HG02571 (cell line): Measurements from ENCODE around the gene CCM2.
A peak's percentile ranks its signal among the peaks of the same experiment; 100 is the strongest.
"Not testable (repeated sequence)": the region's sequence is repeated elsewhere in the genome, so short reads cannot be mapped to it uniquely, and the experiment has no call there.

Source experiments
- ATAC-seq: cut with Tn5 transposase; IDR thresholded peaks from one replicate; pipeline ENCODE4 v1.9.1; 2021; ENCODE audit warnings: mild to moderate bottlenecking, moderate library complexity; ENCODE audit not compliant: unreplicated experiment

Gene CCM2

DNA sequence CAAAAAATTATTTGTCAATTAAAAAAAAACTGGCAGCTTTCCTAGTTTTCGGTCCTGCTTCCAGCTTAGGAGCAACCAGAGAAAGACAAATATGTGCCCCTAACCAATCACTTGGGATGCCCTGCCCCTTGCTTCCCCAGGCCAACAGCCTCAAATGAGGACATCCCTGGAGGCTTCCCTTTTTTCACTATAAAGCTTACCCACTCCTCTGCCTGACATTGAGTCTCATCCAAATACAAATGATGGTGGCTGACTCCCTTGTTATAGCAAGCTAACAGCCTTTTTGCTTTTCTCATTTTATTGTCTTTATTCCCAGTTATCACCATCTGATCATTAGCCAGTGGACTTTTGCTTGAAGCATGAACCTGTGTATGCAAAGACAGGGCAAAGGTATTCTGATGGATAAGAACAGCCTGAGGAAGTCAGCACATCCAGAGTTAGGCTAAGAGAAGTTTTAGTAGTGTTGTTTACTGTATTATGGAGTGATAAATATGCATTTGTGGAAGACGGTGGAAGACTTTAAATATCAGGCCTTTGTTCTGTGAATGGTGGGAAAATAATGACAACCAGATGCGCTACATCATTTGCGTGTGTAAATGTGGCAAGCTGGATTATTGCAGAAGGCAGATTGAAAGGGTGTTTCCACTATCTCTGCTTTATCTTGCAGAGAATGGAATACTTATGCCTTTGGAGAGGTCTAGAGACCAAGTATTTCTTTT lies 1.7 kb upstream of the CCM2 start:
- no peak for ATAC-seq

GRCh38 chr7:44999245-45000092 lies 532 bp upstream of the CCM2 start:
- ATAC-seq = peak; percentile 61

- ATAC-seq = peak; percentile 34
Observed at GRCh38 chr7:45001138-45001694, 1.2 kb downstream of the CCM2 start.

DNA sequence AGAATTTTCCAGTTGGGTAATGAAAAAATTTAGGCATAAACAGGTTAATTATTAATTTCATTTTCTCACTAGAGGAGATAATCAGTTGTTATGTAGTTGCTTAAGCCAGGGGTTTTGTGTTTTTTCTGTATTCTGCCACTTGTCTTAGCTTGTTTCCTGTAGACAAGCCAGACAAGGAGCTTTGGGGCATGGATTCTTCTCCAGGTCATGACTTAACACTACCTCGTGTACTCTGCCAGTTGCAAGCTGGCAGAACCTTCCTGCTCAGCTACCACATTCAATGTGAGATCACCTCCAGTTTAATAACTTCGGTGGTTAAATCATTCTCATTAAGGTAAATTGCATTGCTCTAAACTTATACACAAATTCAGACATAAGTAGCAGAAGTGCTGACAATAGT lies 1.8 kb downstream of the CCM2 start:
- no peak for ATAC-seq

GRCh38 chr7:45003789-45004188 lies 3.8 kb downstream of the CCM2 start:
- no peak for ATAC-seq

DNA sequence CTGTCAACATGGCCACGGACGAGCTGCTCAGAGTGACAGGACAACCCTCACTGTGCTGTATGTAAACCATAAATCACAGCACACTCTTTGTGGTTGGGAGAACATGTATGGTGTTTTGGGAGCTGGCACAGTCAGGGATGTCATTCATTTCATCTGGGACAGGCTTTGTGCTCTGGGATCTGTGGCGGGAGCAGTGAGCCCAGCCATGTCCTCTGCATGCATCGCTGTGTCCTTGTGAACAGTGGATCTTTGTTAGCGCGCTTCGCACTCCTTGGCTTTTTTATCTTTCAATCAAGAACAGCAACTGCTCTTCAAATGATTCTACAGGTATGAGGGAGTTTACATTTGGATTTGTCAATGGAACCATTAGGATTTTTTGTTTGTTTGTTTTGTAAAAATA lies 7.1 kb downstream of the CCM2 start:
- no peak for ATAC-seq

DNA sequence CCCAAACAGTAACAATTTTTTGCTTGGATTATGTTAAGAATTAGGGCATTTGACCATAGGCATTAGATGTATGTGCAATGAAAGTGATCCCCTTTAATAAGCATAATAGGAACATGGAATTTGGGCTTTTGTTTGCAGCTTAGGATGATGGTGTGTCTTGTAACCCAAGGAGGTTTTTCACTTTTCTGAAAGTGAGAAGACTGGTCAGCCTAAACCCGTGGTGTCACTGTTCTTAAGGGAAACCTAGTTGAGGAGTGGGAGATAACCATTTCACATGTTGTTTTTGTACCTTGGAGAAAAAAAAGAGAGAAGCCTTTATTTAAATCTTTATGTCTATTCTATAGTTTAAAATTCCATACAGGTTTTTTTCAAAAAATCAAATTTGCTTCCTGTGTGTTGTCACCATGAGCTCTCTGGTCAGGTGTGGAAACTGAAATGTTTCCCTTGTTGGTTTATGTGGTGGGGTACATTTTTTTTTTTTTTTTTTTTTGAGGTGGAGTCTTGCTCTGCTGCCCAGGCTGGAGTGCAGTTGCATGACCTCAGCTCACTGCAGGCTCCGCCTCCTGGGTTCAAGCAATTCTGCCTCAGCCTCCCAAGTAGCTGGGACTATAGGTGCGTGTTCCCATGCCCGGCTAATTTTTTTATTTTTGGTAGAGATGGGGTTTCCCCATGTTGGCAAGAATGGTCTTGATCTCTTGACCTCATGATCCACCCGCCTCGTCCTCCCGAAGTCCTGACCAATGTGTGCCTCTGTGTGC lies 7.7 kb downstream of the CCM2 start:
- ATAC-seq = peak; percentile 62

GRCh38 chr7:45013465-45013967 lies 13.5 kb downstream of the CCM2 start:
- ATAC-seq = no peak

- no peak for ATAC-seq
Observed at GRCh38 chr7:45015313-45015712, 15.3 kb downstream of the CCM2 start.

- no peak for ATAC-seq
Observed at GRCh38 chr7:45017253-45017652, 17.3 kb downstream of the CCM2 start.

- no peak for ATAC-seq
Observed at GRCh38 chr7:45020915-45021314, 20.9 kb downstream of the CCM2 start.

DNA sequence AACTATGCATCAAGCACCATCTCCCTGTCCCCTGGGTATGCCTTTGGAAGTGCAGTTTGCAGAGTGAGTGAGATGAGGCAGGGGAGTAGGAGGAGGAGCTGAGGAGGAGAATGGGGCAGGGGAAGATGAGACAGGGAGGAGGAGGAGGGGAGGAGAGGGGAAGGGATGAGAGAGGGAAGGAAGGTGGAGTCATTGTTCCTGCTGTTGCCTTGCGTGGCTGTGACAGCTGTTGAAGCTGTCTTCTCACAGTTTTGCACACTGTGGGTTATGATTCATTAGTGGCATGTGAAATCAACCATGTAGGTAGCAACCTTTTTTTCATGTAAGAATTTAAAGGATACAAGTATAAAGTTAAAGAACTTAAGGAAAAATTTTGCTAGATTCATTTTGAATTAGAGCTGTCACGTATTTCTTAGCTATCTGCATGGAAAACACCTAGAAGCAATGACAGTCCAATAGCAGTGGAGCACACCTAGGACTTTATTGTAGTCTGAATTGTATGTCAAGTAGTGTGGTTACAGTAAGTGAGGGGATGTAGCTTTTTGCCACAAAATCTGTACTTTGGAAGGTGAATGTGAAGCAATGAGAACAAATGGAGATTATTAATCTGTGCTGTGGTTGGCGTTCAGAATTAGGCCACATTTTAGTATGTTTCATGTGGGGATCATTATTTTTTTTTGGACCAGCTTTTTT lies 21.7 kb downstream of the CCM2 start:
- ATAC-seq = no peak

- ATAC-seq = no peak
Observed at GRCh38 chr7:45024126-45024744, 24.2 kb downstream of the CCM2 start.

GRCh38 chr7:45025473-45025872 lies 25.5 kb downstream of the CCM2 start:
- not testable (repeated sequence) for ATAC-seq

DNA sequence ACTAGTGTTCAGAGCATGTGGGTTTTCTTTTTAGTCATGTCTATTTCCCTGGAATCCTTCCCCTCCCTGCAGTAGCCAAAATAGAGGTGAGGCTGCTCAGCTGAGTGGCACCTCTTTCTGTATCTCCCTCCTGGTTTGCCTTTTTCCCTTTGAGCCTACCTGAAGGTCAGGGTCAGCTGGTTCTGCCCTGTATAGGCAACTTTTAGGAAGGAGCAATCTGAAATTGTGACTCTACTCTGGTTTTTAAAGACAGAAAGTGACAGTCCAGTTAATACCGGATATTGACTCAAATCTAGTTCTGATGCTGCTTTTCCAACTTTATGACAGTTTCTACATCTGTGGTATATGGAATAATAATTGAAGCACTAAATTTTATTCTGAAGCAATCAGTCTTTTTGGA lies 26.0 kb downstream of the CCM2 start:
- no peak for ATAC-seq

GRCh38 chr7:45026984-45027773 lies 27.2 kb downstream of the CCM2 start:
- no peak for ATAC-seq

GRCh38 chr7:45027774-45028114 lies 27.7 kb downstream of the CCM2 start:
- ATAC-seq = no peak

- ATAC-seq = no peak
Observed at GRCh38 chr7:45028138-45028919, 28.3 kb downstream of the CCM2 start.

DNA sequence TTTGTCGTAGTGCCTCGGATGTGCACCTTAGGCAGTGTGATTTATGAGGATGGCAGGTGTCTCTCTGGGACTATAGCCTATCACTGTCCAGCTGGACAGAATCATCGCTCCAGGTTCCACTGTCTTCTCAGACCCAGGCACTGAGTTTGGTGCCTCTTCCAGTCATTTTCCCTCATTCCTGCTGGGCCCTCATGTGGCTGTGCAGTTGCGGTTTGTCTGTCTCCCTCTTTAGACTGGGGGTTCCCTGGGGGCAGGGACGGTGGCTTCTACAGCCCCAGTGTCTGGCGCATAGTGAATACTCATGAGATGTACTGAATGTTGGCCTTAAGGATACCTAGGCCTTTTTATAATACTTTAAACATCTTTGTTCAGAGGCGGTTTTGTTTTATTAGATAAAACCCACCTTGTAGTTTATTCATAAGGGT lies 28.9 kb downstream of the CCM2 start:
- no peak for ATAC-seq
